Measurements from ENCODE around the gene PDGFB. TPM values are rescaled to one million over a fixed set of nuclear protein-coding genes. Genes with fewer than 3 reads are reported as not detected.

PDGFB gene
- total and polyA plus RNA-seq, 2 of the 4 experiments (the other 2 are of a cell fraction) = 0.07 TPM; not detected in 1

DNA sequence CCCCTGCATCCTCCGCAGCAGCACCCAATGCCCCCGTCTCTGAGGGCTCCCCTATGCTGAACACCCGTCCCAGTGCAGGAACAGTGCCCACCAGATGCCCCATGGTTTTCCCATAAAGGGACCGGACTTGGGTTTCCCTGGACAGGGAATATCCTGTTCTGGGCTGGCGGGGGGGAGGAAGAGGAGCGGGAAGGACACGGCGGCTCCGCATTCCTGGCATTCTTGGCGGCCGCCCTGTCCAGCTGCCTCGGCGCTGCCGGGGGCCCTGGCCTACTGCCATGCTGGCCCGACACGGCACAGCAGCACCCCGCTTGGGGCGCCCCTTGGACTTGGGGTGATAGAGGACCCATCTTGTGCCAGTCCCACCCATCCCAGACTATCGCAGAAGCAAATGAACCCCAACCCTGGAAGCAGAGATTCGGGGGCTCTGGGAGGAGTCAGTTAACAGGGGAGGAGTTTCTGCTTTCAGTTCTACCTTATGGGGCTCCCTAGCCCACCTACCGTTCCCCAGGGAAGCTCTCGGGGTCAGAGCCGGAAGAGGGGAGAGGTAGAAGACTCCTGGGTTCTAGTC lies 68.6 kb downstream of the PDGFB start:
- Histone ChIP-seq H2BK120ac (ENCODE audit: low read depth, low read length) (peak overlapping the region; percentile 100), H3K23ac (ENCODE audit: low read depth, low read length) (peak overlapping the region; percentile 97), H4K20me1 (ENCODE audit: insufficient read depth, low read length) (no peaks in the 10 kb centered on the region), H2BK5ac (ENCODE audit: low read depth, low read length, poor library complexity, severe bottlenecking) (peak overlapping the region; percentile 82), H2BK20ac (ENCODE audit: low read depth, low read length) (peak overlapping the region; percentile 100), H3K27me3 (ENCODE audit: control insufficient read depth, insufficient read depth, low read length) (no peaks in the 10 kb centered on the region), H3K56ac (ENCODE audit: extremely low read depth, insufficient read depth, low read length) (peak overlapping the region; percentile 93), H3K36me3 (ENCODE audit: control insufficient read depth, insufficient read depth, low read length) (no peaks in the 10 kb centered on the region), H3K4me3 (ENCODE audit: insufficient read depth, low read depth, low read length) (no peak overlapping the region), H2AK9ac (replicated peaks; ENCODE audit: low read depth, low read length, poor library complexity) (peak overlapping the region; percentile 94), H3K4me1 (ENCODE audit: control insufficient read depth, insufficient read depth, low read length) (peaks cover 36% of the 10 kb centered on the region), H4K5ac (ENCODE audit: low read depth, low read length) (peak overlapping the region; percentile 86), H3K27ac (ENCODE audit: insufficient read depth, low read length) (peak overlapping the region; percentile 91), H3K9me1 (ENCODE audit: insufficient read depth, low read length) (peaks cover 35% of the 10 kb centered on the region), H2AK5ac (ENCODE audit: low read depth, low read length) (peak overlapping the region; percentile 100), H3K79me1 (ENCODE audit: low read depth in 1 of 2, low read length in 2 of 2) (peaks cover 0 to 16% of the 10 kb centered on the region in 2 experiments; a peak in 2 of 4 replicates), H2BK15ac (ENCODE audit: low read depth, low read length) (peak overlapping the region; percentile 99), H3K9me3 (ENCODE audit: control insufficient read depth, insufficient read depth, low read length) (no peaks in the 10 kb centered on the region), H2AFZ (replicated peaks; ENCODE audit: low read length, poor library complexity) (peak overlapping the region; percentile 85), H3K14ac (replicated peaks; ENCODE audit: low read depth, low read length) (peak overlapping the region; percentile 96), H3K18ac (ENCODE audit: low read depth, low read length) (peak overlapping the region; percentile 87), H4K91ac (ENCODE audit: insufficient read depth, low read depth, low read length) (peak overlapping the region; percentile 100), H3K4me2 (ENCODE audit: low read depth, low read length) (peak overlapping the region; percentile 45), H3K4ac (ENCODE audit: low read depth, low read length) (peak overlapping the region; percentile 100), H4K8ac (ENCODE audit: low read depth in 2 of 2, low read length in 2 of 2) (peak overlapping the region; percentile 84 to 98), H3K9ac (ENCODE audit: low read depth, low read length) (peak overlapping the region; percentile 13)
- dilution Hi-C loops (cut with HindIII; ENCODE audit: low sequenced_read_pairs, unreplicated experiment) = no loop called here
- in situ Hi-C loops (cut with MboI; ENCODE audit: low sequenced_read_pairs) = no loop called here
- BruUV-seq (replicated peaks) = no TSS peak
- ChIA-PET POLR2A (ENCODE audit: unreplicated experiment) (no interaction called here), CTCF (interaction anchor here (0.9 kb wide), 1 partner anchor 122 kb away, joined by 3 read pairs; no protein-coding TSS in a partner anchor)
- peak; percentile 73 for ATAC-seq (ENCODE audit: low read depth)
- intact Hi-C loops (cut with micrococcal nuclease) = loop anchor here (10.0 kb wide), 1 partner anchor 319 kb away; no protein-coding TSS in a partner anchor
- TF ChIP-seq CTCF (conservative IDR thresholded peaks at IDR 0.05; ENCODE audit: low read depth, low read length) = no peak
- TF ChIP-seq FOS (IDR thresholded peaks at IDR 0.05; ENCODE audit: low read depth, low read length) = no peak
- no peak for TF ChIP-seq NFE2L2 (IDR thresholded peaks at IDR 0.05; ENCODE audit: low read depth, low read length)
- TF ChIP-seq MAZ (IDR thresholded peaks at IDR 0.05; ENCODE audit: borderline replicate concordance, low read depth, low read length) = peak; percentile 88; the same call in 1 of the 2 replicates
- DNase-seq = peak; percentile 58
- WGBS, 2 experiments (ENCODE audit: extremely low coverage in 2 of 2, insufficient read length in 1 of 2) = no CpG with 5 or more reads among the region's 23 CpGs

All from IMR-90 (cell line).